ENCODE results near the gene PTTG1. TPM values are rescaled to one million over a fixed set of nuclear protein-coding genes. Genes with fewer than 3 reads are reported as not detected.
A peak's percentile ranks its signal among the peaks of the same experiment; 100 is the strongest.

The PTTG1 gene
- total RNA-seq, 1 donor from 2014 or later, result 9.1 TPM

DNA sequence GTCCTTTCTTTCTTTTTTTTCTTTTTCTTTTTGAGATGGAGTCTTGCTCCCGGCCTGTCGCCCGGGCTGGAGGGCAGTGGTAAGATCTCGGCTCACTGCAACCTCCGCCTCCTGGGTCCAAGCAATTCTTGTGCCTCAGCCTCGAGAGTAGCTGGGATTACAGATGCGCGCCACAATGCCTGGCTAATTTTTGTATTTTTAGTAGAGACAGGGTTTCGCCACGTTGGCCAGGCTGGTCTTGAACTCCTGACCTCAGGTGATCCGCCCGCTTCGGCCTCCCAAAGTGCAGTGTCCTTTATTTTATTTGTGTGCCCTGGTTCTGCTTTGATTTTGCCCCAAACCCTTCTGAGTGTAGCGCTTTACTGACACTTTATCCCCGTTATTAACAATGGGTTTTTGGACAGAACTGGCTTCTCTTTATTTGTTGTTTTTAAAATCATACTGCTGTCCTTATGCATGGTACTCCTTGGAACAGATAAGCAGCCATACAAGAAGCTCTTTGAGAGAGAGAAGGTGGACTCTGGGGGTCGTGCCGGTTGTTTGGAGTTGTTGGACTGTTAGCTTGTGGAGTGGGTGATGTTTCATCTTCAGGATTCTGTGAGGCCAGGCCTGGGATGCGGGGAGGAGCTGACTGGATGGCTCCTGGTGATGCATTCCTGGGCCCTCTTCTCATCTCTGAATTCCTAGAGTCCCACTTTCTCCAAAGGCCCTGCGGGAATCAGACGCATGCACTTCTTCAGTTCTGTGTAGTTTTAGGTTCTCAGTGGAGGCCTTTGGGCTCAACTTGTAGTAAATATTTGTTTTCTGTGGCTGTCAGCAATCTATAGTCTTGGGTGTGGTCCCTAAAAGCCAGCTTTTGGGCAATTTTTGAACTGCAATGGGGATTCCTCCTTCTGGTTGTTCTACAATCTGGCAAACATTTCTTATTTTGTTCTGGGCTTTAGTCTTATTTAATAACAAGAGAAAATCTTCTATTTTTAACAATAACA lies 47.8 kb downstream of the PTTG1 start:
- no peaks in the 10 kb centered on the region for H3K9me3 ChIP-seq
- intact Hi-C loops (cut with DNase I), result no loop called here
- peak overlapping the region; percentile 51 for H3K4me3 ChIP-seq
- ATAC-seq (no peak), DNase-seq (no peak)
- peaks cover 40% of the 10 kb centered on the region for H3K4me1 ChIP-seq
- no peaks in the 10 kb centered on the region for H3K27me3 ChIP-seq (ENCODE audit: low read depth)
- TF ChIP-seq, protein P1, sequence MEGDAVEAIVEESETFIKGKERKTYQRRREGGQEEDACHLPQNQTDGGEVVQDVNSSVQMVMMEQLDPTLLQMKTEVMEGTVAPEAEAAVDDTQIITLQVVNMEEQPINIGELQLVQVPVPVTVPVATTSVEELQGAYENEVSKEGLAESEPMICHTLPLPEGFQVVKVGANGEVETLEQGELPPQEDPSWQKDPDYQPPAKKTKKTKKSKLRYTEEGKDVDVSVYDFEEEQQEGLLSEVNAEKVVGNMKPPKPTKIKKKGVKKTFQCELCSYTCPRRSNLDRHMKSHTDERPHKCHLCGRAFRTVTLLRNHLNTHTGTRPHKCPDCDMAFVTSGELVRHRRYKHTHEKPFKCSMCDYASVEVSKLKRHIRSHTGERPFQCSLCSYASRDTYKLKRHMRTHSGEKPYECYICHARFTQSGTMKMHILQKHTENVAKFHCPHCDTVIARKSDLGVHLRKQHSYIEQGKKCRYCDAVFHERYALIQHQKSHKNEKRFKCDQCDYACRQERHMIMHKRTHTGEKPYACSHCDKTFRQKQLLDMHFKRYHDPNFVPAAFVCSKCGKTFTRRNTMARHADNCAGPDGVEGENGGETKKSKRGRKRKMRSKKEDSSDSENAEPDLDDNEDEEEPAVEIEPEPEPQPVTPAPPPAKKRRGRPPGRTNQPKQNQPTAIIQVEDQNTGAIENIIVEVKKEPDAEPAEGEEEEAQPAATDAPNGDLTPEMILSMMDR (IDR thresholded peaks at IDR 0.05), result no peak
- no peak overlapping the region for H3K27ac ChIP-seq
- H3K36me3 ChIP-seq, result no peaks in the 10 kb centered on the region

DNA sequence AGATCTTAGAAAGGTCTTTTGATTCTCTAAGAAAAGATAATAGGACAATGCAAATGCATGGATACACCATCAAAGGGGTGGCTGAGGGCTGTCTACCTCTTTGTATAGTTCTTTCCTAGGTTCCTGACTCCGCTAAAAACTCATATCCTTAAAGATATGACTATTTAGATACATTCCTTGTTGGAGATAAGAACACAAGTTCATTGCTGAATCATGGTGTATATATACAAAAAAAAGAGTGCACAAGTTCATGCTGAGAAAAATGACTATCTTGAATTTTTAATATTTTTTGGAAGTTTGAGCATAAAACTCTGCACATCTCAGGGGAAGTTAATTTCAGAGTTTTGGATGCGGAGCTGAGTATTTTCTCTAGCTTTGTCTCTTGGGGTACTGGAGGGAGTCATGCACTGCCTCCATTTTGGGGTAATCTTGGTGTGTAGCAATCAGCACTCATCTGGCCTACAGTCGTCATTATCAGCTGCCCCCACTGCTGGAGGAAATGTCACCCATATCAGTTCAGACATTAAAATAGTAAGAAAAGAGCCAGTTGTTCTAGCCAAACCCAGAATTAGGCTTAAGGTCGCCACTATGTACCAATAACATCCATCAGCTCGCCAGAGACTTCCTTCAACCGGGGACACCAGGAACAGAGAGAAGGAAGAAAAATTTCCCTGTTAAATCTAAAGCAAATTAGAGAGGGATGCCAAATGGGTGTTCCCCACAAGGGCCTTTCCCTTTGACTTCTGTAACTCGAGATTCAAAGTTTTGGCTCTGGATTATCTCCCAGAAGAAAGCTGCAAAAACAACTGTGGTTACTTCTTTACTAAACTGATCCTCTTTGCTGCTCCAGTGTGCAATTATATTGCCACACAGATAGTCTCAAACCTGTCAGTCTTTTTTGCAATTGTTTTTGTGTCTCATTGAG lies 49.0 kb downstream of the PTTG1 start:
- H3K27me3 ChIP-seq (ENCODE audit: low read depth), result no peaks in the 10 kb centered on the region
- H3K27ac ChIP-seq, result peak overlapping the region; percentile 26
- no peak overlapping the region for H3K4me3 ChIP-seq
- ATAC-seq, result peak; percentile 15 to 44
- TF ChIP-seq, protein P1 (IDR thresholded peaks at IDR 0.05), result no peak
- H3K36me3 ChIP-seq, result no peaks in the 10 kb centered on the region
- peaks cover 40% of the 10 kb centered on the region for H3K4me1 ChIP-seq
- no peak for DNase-seq
- no peaks in the 10 kb centered on the region for H3K9me3 ChIP-seq
- intact Hi-C loops (cut with DNase I), result no loop called here

DNA sequence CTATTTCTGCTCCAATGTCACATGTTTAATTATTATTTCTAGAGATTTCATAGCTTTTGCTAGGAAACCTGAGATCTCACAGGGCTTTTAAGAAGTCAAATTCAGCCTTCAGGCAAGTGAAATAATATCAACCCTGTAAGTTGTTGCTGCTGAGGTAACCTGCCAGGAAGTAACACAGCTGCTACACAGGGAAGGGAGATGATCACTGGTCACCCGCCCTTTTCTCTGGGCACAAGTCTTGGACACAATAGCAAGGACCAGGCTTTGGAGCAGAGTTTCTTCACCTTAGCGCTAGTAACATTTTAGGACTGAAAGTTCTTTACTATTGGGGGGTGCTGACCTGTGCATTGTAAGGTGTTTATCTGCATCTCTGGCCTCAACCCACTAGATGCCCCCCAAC lies 50.1 kb downstream of the PTTG1 start:
- Histone ChIP-seq H3K4me3 (no peak overlapping the region), H3K36me3 (no peaks in the 10 kb centered on the region), H3K27me3 (ENCODE audit: low read depth) (no peaks in the 10 kb centered on the region), H3K9me3 (no peaks in the 10 kb centered on the region), H3K4me1 (peaks cover 34% of the 10 kb centered on the region), H3K27ac (no peak overlapping the region)
- ATAC-seq, result no peak
- DNase-seq, result no peak
- TF ChIP-seq, protein P1 (IDR thresholded peaks at IDR 0.05), result no peak
- intact Hi-C loops (cut with DNase I), result no loop called here

DNA sequence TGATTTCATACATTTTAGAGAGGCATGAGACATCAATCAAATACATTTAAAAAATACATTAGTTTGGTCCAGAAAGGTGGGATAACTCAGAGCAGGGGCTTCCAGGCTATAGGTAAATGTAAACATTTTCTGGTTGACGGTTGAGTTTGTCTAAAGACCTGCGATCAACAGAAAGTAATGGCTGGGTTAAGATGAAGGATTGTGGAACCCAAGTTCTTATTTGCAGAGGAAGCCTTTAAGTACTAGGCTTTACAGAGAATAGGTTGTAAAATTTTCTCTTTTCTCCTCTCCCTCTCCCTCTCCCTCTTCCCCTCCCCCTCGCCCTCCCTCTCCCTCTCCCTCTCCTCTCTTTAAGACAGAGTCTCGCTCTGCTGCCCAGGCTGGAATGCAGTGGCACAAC lies 50.8 kb downstream of the PTTG1 start:
- no peaks in the 10 kb centered on the region for H3K9me3 ChIP-seq
- no peak overlapping the region for H3K27ac ChIP-seq
- DNase-seq (no peak), ATAC-seq (no peak)
- no peaks in the 10 kb centered on the region for H3K27me3 ChIP-seq (ENCODE audit: low read depth)
- no peaks in the 10 kb centered on the region for H3K36me3 ChIP-seq
- intact Hi-C loops (cut with DNase I), result no loop called here
- H3K4me1 ChIP-seq, result peaks cover 27% of the 10 kb centered on the region
- TF ChIP-seq, protein P1 (IDR thresholded peaks at IDR 0.05), result no peak
- no peak overlapping the region for H3K4me3 ChIP-seq

DNA sequence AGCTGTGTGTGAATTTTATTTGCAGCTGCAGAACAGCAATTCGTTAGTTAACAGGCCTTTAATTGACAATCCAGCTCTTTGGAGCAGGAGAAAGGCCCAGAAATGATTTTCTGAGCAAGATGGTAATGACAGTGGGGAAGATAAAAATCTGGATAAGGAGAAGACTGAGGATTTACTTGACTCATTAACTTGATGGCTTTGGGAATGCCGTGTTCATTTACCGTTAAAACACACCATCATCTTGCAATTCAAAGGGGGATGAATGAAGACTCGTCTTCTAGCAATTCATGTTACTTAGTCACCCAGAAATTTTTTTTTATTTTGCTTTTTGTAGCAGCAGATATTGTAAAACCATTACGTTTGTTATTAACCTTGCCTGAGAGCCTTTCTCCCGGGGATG lies 52.0 kb downstream of the PTTG1 start:
- H3K4me1 ChIP-seq, result peaks cover 26% of the 10 kb centered on the region
- H3K9me3 ChIP-seq, result no peaks in the 10 kb centered on the region
- no peak for ATAC-seq
- TF ChIP-seq, protein P1 (IDR thresholded peaks at IDR 0.05), result no peak
- no peak for DNase-seq
- H3K27me3 ChIP-seq (ENCODE audit: low read depth), result no peaks in the 10 kb centered on the region
- intact Hi-C loops (cut with DNase I), result no loop called here
- H3K36me3 ChIP-seq, result no peaks in the 10 kb centered on the region
- H3K27ac ChIP-seq, result no peak overlapping the region
- H3K4me3 ChIP-seq, result no peak overlapping the region

All from lower lobe of right lung (tissue), 2 donors.